Sigmoid colon (tissue), 7 donors: ENCODE results near the gene SMPD2. TPM values are rescaled to one million over a fixed set of nuclear protein-coding genes. Genes with fewer than 3 reads are reported as not detected.

Source experiments
- DNase-seq: peaks from one replicate; pipeline ENCODE4 v3.0.0-alpha.2; 2019
- H3K27ac ChIP-seq, 4 donors: fragments of 200-600 bp; sonication (generic); one replicate each; pipeline ENCODE4 v1.5.1; 2016 to 2019; ENCODE audit warnings: mild to moderate bottlenecking in 1 of 4
- H3K27me3 ChIP-seq, 3 donors: fragments of 200-600 bp; sonication (generic); one replicate each; pipeline ENCODE4 v1.5.1; 2019; ENCODE audit warnings: mild to moderate bottlenecking in 1 of 3
- H3K36me3 ChIP-seq, 4 donors: fragments of 200-600 bp; sonication (generic); one replicate each; pipeline ENCODE4 v1.5.1; 2016 to 2019
- H3K4me1 ChIP-seq, 4 donors: fragments of 200-600 bp; sonication (generic); one replicate each; pipeline ENCODE4 v1.5.1; 2017 to 2019
- H3K4me3 ChIP-seq, 4 donors: fragments of 200-600 bp; sonication (generic); one replicate each; pipeline ENCODE4 v1.5.1; 2017 to 2019; ENCODE audit warnings: mild to moderate bottlenecking in 2 of 4, moderate library complexity in 1 of 4
- H3K9me3 ChIP-seq, 4 donors: fragments of 200-600 bp in 3 of 4; sonication (generic) in 3 of 4; one replicate each; pipeline versions ENCODE4 v1.5.1 to v1.6.1; 2013 to 2019
- CTCF ChIP-seq, 4 experiments: fragments of 450-650 bp in 3 of 4; fragments of 200-600 bp in 1 of 4; IDR thresholded peaks; one replicate each; pipeline ENCODE4 v1.5.1; 2016 to 2019; ENCODE audit warnings: antibody characterized with exemption in 4 of 4, mild to moderate bottlenecking in 3 of 4, moderate library complexity in 2 of 4
- EP300 ChIP-seq, 4 donors: sonication (generic); formaldehyde crosslinking; IDR thresholded peaks; one replicate each; pipeline ENCODE4 v1.6.1; 2017; ENCODE audit warnings: antibody characterized with exemption in 4 of 4
- POLR2A ChIP-seq, 2 donors: fragments of 450-650 bp; IDR thresholded peaks; one replicate each; pipeline ENCODE4 v1.6.1; 2016; ENCODE audit warnings: antibody characterized with exemption in 2 of 2, mild to moderate bottlenecking in 2 of 2, moderate library complexity in 2 of 2
- POLR2AphosphoS5 ChIP-seq, 4 donors: sonication (generic); formaldehyde crosslinking; IDR thresholded peaks; one replicate each; pipeline ENCODE4 v1.6.1; 2017; ENCODE audit warnings: antibody characterized with exemption in 4 of 4
- WGBS, 2 donors: extraction: QIAGEN DNeasy Blood & Tissue Kit; methylation state at CpG; one replicate each; pipeline ENCODE4 v1.1.7; 2013; 5-methylcytosine and 5-hydroxymethylcytosine counted together
- intact Hi-C: fragments of 100-400 bp; cut with DNase I; formaldehyde crosslinking; loops from one replicate; pipeline ENCODE4 v1.15.1; 2023
- polyA plus RNA-seq, 3 donors: library from polyadenylated mRNA; stranded (reverse); fragments of 200-250 nt; gene quantifications; one replicate each; pipeline ENCODE4 v1.2.3, GENCODE V29; 2013
- total RNA-seq, 4 donors: library from RNA; depleted of rRNA; stranded (reverse); fragments of >200 nt; gene quantifications; one replicate each; pipeline ENCODE4 v1.1.0, GENCODE V29; 2016
- donor health status: healthy with polysubstance abuse.
- donor health status: Bipolar disorder and iron deficiency.
- donor health status: healthy.

Gene SMPD2
- total and polyA plus RNA-seq, 7 donors: 2.4 to 19.2 (median 14.4) TPM

GRCh38 chr6:109483735-109484057 lies 43.2 kb downstream of the SMPD2 start:
- peak overlapping the region; percentile 73 to 90 (median 79) for H3K27ac ChIP-seq
- intact Hi-C loops: loop anchor here (1.0 to 5.0 kb wide), 4 partner anchors 43 to 1409 kb away; partner anchors contain the start of genes AK9, CD164, FIG4 and OSTM1
- H3K4me1 ChIP-seq: peaks cover 3 to 38% (median 37%) of the 10 kb centered on the region in 4 donors
- no peak for DNase-seq
- H3K4me3 ChIP-seq: peak overlapping the region; percentile 34 to 100 (median 77)
- 4 to 6% methylated on average over 6 of the region's 6 CpGs for whole genome bisulfite sequencing, 2 donors
- H3K9me3 ChIP-seq: no peaks in the 10 kb centered on the region
- peaks cover 0 to 14% (median 0%) of the 10 kb centered on the region in 4 donors for H3K36me3 ChIP-seq
- H3K27me3 ChIP-seq: no peaks in the 10 kb centered on the region
- no peak for TF ChIP-seq CTCF (IDR thresholded peaks at IDR 0.05)

- peaks cover 3 to 34% (median 32%) of the 10 kb centered on the region in 4 donors for H3K4me1 ChIP-seq
- peaks cover 0 to 14% (median 0%) of the 10 kb centered on the region in 4 donors for H3K36me3 ChIP-seq
- WGBS, 2 donors: 75 to 79% methylated on average over 3 of the region's 3 CpGs
- intact Hi-C loops: loop anchor here (5.0 kb wide), 1 partner anchor 208 kb away; the partner anchor contains the start of genes AK9 and FIG4
- peak overlapping the region in 2 of 4 donors; percentile 78 to 100 for H3K4me3 ChIP-seq
- DNase-seq: no peak
- peak overlapping the region; percentile 73 to 90 (median 79) for H3K27ac ChIP-seq
- H3K9me3 ChIP-seq: no peaks in the 10 kb centered on the region
- no peaks in the 10 kb centered on the region for H3K27me3 ChIP-seq
- TF ChIP-seq POLR2A (IDR thresholded peaks at IDR 0.05) (no peak), CTCF (IDR thresholded peaks at IDR 0.05) (no peak)
These were observed 43.6 kb downstream of the SMPD2 start for GRCh38 chr6:109484122-109484521.

- TF ChIP-seq POLR2AphosphoS5 (IDR thresholded peaks at IDR 0.05): no peak
- no peak for TF ChIP-seq CTCF (IDR thresholded peaks at IDR 0.05)
- TF ChIP-seq EP300 (IDR thresholded peaks at IDR 0.05): no peak
- TF ChIP-seq POLR2A (IDR thresholded peaks at IDR 0.05): no peak
- no peak overlapping the region for H3K4me3 ChIP-seq
- no peaks in the 10 kb centered on the region for H3K27me3 ChIP-seq
- intact Hi-C loops: no loop called here
- 84 to 85% methylated on average over 3 of the region's 3 CpGs for WGBS, 2 donors
- H3K4me1 ChIP-seq: peaks cover 3 to 22% (median 21%) of the 10 kb centered on the region in 4 donors
- no peak for DNase-seq
- H3K27ac ChIP-seq: no peak overlapping the region
- H3K36me3 ChIP-seq: peaks cover 0 to 14% (median 0%) of the 10 kb centered on the region in 4 donors
- H3K9me3 ChIP-seq: no peaks in the 10 kb centered on the region
These were observed 44.9 kb downstream of the SMPD2 start for GRCh38 chr6:109485266-109485935.

GRCh38 chr6:109486068-109486467 lies 45.5 kb downstream of the SMPD2 start:
- Histone ChIP-seq H3K4me1 (peaks cover 3 to 16% (median 14%) of the 10 kb centered on the region in 4 donors), H3K9me3 (no peaks in the 10 kb centered on the region)

More at GRCh38 chr6:109486068-109486467, 45.5 kb downstream of the SMPD2 start:
- TF ChIP-seq POLR2AphosphoS5 (IDR thresholded peaks at IDR 0.05) (no peak), CTCF (IDR thresholded peaks at IDR 0.05) (no peak), EP300 (IDR thresholded peaks at IDR 0.05) (no peak), POLR2A (IDR thresholded peaks at IDR 0.05) (no peak)
- H3K36me3 ChIP-seq: peaks cover 0 to 8% (median 0%) of the 10 kb centered on the region in 4 donors
- intact Hi-C loops: no loop called here
- H3K4me3 ChIP-seq: no peak overlapping the region
- no peaks in the 10 kb centered on the region for H3K27me3 ChIP-seq
- H3K27ac ChIP-seq: no peak overlapping the region
- WGBS, 2 donors: 29 to 62% methylated on average over 1 of the region's 1 CpG
- no peak for DNase-seq
